Astrocyte of the spinal cord (primary cell): ENCODE results near the gene TPH2.

ENCODE experiments used
- DNase-seq: peaks from one replicate; pipeline ENCODE4 v3.0.0; 2011; ENCODE audit warnings: low read depth, low spot score
- H3K4me3 ChIP-seq: 2 replicates; pipeline ENCODE4 v1.5.1; 2011; ENCODE audit warnings: low read depth, mild to moderate bottlenecking, low read length, moderate library complexity
- CTCF ChIP-seq: IDR thresholded peaks from 2 replicates; pipeline ENCODE4 v1.5.1; 2012; ENCODE audit warnings: low read depth, mild to moderate bottlenecking, low read length, inconsistent platforms
- in situ Hi-C: cut with HindIII; loops from 2 replicates; pipeline ENCODE4 v1.10.0; 2017; ENCODE audit warnings: low sequenced_read_pairs

Gene TPH2

GRCh38 chr12:71969330-71969729 is 30.7 kb downstream of the TPH2 start:
- no peak for TF ChIP-seq CTCF
- in situ Hi-C loops: no loop called here

GRCh38 chr12:71970031-71970430 is 31.4 kb downstream of the TPH2 start:
- DNase-seq: no peak
- no peak for TF ChIP-seq CTCF
- H3K4me3 ChIP-seq: no peak overlapping the region
- in situ Hi-C loops: no loop called here

More at GRCh38 chr12:71969330-71969729, 30.7 kb downstream of the TPH2 start:
- DNase-seq: no peak
- H3K4me3 ChIP-seq: no peak overlapping the region

GRCh38 chr12:71972441-71973074 is 33.9 kb downstream of the TPH2 start:
- in situ Hi-C loops: no loop called here
- H3K4me3 ChIP-seq: no peak overlapping the region
- TF ChIP-seq CTCF: no peak
- no peak for DNase-seq

GRCh38 chr12:71973687-71974086 is 35.0 kb downstream of the TPH2 start:
- DNase-seq: no peak
- no peak for TF ChIP-seq CTCF
- in situ Hi-C loops: no loop called here
- H3K4me3 ChIP-seq: no peak overlapping the region

GRCh38 chr12:71980538-71980937 is 41.9 kb downstream of the TPH2 start:
- DNase-seq: no peak
- no peak for TF ChIP-seq CTCF
- in situ Hi-C loops: no loop called here
- H3K4me3 ChIP-seq: no peak overlapping the region

GRCh38 chr12:71981149-71981548 is 42.5 kb downstream of the TPH2 start:
- TF ChIP-seq CTCF: no peak
- no peak for DNase-seq
- in situ Hi-C loops: no loop called here
- H3K4me3 ChIP-seq: no peak overlapping the region

- H3K4me3 ChIP-seq: no peak overlapping the region
- no peak for TF ChIP-seq CTCF
- in situ Hi-C loops: no loop called here
- DNase-seq: no peak
These were observed 56.1 kb downstream of the TPH2 start for GRCh38 chr12:71994715-71995114.
